HepG2 (cell line): ENCODE data around the gene USP24. TPM values are rescaled to one million over a fixed set of nuclear protein-coding genes. Genes with fewer than 3 reads are reported as not detected.

Source experiments
- AKAP8 ChIP-seq: sonication (generic); formaldehyde crosslinking; IDR thresholded peaks from 2 replicates; pipeline ENCODE4 v1.5.1; 2020; ENCODE audit warnings: mild to moderate bottlenecking, missing genetic modification reagents
- KDM4B ChIP-seq: sonication (generic); formaldehyde crosslinking; IDR thresholded peaks from 2 replicates; pipeline ENCODE4 v1.4.0; 2020; ENCODE audit warnings: missing genetic modification reagents
- MXD4 ChIP-seq: IDR thresholded peaks from 2 replicates; pipeline ENCODE4 v1.6.1; 2016; ENCODE audit warnings: mild to moderate bottlenecking, missing biosample characterization, missing genetic modification reagents
- MXI1 ChIP-seq: IDR thresholded peaks from 3 replicates; pipeline ENCODE4 v1.6.1; 2012; ENCODE audit warnings: low read depth, low read length, inconsistent platforms, borderline replicate concordance
- NFE2L2 ChIP-seq: fragments of 150-350 bp; IDR thresholded peaks from 2 replicates; pipeline ENCODE4 v1.6.1; 2014; ENCODE audit warnings: low read length
- NR2F6 ChIP-seq, 2 experiments: IDR thresholded peaks; 2 replicates each; pipeline ENCODE4 v1.6.1; 2016; ENCODE audit warnings: antibody characterized with exemption in 1 of 2, mild to moderate bottlenecking in 1 of 2
- NRL ChIP-seq: sonication (generic); formaldehyde crosslinking; IDR thresholded peaks from 2 replicates; pipeline ENCODE4 v1.5.0; 2020; ENCODE audit warnings: missing genetic modification reagents, mild to moderate bottlenecking, moderate library complexity, borderline replicate concordance
- SOX6 ChIP-seq, 2 experiments: fragments of 450-650 bp in 1 of 2; sonication (generic) in 1 of 2; formaldehyde crosslinking in 1 of 2; IDR thresholded peaks; 2 replicates each; pipeline versions ENCODE4 v1.4.0 to v1.6.1; 2017 to 2020; ENCODE audit warnings: antibody characterized with exemption in 1 of 2, mild to moderate bottlenecking in 1 of 2, missing genetic modification reagents in 1 of 2
- TARDBP ChIP-seq: sonication (generic); formaldehyde crosslinking; IDR thresholded peaks from 2 replicates; pipeline ENCODE4 v1.8.0; 2022; ENCODE audit warnings: mild to moderate bottlenecking, missing genetic modification reagents
- TBX2 ChIP-seq: sonication (generic); formaldehyde crosslinking; IDR thresholded peaks from 2 replicates; pipeline ENCODE4 v1.5.0; 2020; ENCODE audit warnings: missing genetic modification reagents, mild to moderate bottlenecking, borderline replicate concordance
- ZBTB7A ChIP-seq: sonication (generic); formaldehyde crosslinking; IDR thresholded peaks from 2 replicates; pipeline ENCODE4 v1.8.0; 2022; ENCODE audit warnings: mild to moderate bottlenecking, missing genetic modification reagents
- ZIK1 ChIP-seq: sonication (generic); formaldehyde crosslinking; IDR thresholded peaks from 2 replicates; pipeline ENCODE4 v1.5.0; 2020; ENCODE audit warnings: mild to moderate bottlenecking, low read depth, missing genetic modification reagents, borderline replicate concordance
- ZNF326 ChIP-seq: sonication (generic); formaldehyde crosslinking; IDR thresholded peaks from 2 replicates; pipeline ENCODE4 v1.4.0; 2020; ENCODE audit warnings: missing genetic modification reagents, borderline replicate concordance
- ZNF674 ChIP-seq: sonication (generic); formaldehyde crosslinking; IDR thresholded peaks from 2 replicates; pipeline ENCODE4 v1.5.0; 2020; ENCODE audit warnings: low read depth, mild to moderate bottlenecking, missing genetic modification reagents
- ZNF75D ChIP-seq: sonication (generic); formaldehyde crosslinking; IDR thresholded peaks from 2 replicates; pipeline ENCODE4 v1.8.1; 2023; ENCODE audit warnings: missing genetic modification reagents, mild to moderate bottlenecking, borderline replicate concordance
- ZNF768 ChIP-seq: sonication (generic); formaldehyde crosslinking; IDR thresholded peaks from 2 replicates; pipeline ENCODE4 v1.4.0; 2020; ENCODE audit warnings: missing genetic modification reagents
- polyA plus RNA-seq, 8 experiments: library from polyadenylated mRNA; depleted of rRNA in 3 of 8; stranded (reverse) in 7 of 8; unstranded in 1 of 8; fragments of >200 nt; fragmentation: Illumina TruSeq in 4 of 8; extraction: Trizol in 4 of 8; gene quantifications; 2 replicates each; pipeline versions ENCODE4 v1.2.1 to v1.2.3, GENCODE V29; 2011 to 2016; ENCODE audit warnings: low read depth in 4 of 8, missing spikeins in 1 of 8, mixed read lengths in 1 of 8; ENCODE audit not compliant: insufficient read depth in 1 of 8
- total RNA-seq, 5 experiments: library from RNA; depleted of rRNA; stranded (reverse); fragments of >200 nt; fragmentation: Illumina TruSeq; extraction: Trizol; gene quantifications; 2 replicates each; pipeline ENCODE4 v1.2.3, GENCODE V29; 2016; ENCODE audit warnings: low read depth in 1 of 5
- TF ChIP-seq, protein P1 (sequence below): sonication (generic); formaldehyde crosslinking; IDR thresholded peaks from 2 replicates; pipeline ENCODE4 v1.4.0; 2020; ENCODE audit warnings: missing genetic modification reagents
- TF ChIP-seq, protein P2 (sequence below): sonication (generic); formaldehyde crosslinking; IDR thresholded peaks from 2 replicates; pipeline ENCODE4 v1.4.0; 2020; ENCODE audit warnings: mild to moderate bottlenecking, missing genetic modification reagents, borderline replicate concordance
- TF ChIP-seq, protein P3 (sequence below): sonication (generic); formaldehyde crosslinking; IDR thresholded peaks from 2 replicates; pipeline ENCODE4 v1.4.0; 2020; ENCODE audit warnings: mild to moderate bottlenecking, missing genetic modification reagents

The USP24 gene
- total and polyA plus RNA-seq, 2 of the 13 experiments (the other 11 are each of a cell fraction or from before 2014, with no cell fraction given): 18.8 to 47.6 TPM

DNA sequence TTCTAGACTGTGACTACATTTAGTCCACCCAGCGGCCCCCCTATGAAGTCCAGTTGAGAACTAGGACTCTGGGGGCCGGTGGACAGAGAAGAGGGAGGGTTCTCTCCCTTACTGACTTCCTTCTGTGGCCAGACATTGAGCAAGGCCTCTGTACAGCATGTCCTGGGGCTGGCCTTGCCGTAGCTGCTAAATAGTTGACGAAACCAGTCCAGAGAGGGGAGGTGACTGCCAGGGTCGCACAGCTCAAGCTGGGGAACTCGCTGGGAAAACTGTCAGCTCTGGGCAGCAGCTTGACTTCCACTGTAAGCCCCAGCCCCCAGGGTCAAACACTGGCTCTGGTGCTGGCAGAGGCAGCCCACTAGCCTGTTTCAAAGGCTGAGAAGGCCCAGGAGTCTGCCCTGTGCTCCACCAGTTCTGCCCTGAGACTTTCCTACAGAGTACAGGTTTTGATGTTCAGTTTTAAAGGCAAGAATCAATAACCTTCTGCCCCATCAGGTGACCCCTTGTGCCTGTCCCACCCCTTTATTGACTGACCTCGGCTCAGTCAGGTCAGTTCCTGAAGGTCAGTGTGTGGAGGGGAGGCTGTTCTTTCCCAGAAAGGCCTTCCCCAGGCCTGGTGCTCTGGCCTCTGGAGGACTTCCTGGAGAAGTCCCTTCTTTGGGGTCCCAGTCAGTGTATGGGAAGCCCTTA is 161.8 kb downstream of the USP24 start (continued):
- TF ChIP-seq TARDBP (CRISPR knock-in tag): peak; percentile 11; the same call in 1 of the 2 replicates
- no peak for TF ChIP-seq ZNF326 (CRISPR knock-in tag)
- TF ChIP-seq TBX2 (CRISPR knock-in tag): peak; percentile 50; the same call in 1 of the 2 replicates
- TF ChIP-seq ZNF75D: no peak
- no peak for TF ChIP-seq MXI1
- TF ChIP-seq SOX6 (IDR thresholded peaks at IDR 0.05): no peak
- TF ChIP-seq SOX6 (CRISPR knock-in tag; IDR thresholded peaks at IDR 0.05): peak; percentile 63
- peak; percentile 98 for TF ChIP-seq ZNF768
- TF ChIP-seq, protein P1, sequence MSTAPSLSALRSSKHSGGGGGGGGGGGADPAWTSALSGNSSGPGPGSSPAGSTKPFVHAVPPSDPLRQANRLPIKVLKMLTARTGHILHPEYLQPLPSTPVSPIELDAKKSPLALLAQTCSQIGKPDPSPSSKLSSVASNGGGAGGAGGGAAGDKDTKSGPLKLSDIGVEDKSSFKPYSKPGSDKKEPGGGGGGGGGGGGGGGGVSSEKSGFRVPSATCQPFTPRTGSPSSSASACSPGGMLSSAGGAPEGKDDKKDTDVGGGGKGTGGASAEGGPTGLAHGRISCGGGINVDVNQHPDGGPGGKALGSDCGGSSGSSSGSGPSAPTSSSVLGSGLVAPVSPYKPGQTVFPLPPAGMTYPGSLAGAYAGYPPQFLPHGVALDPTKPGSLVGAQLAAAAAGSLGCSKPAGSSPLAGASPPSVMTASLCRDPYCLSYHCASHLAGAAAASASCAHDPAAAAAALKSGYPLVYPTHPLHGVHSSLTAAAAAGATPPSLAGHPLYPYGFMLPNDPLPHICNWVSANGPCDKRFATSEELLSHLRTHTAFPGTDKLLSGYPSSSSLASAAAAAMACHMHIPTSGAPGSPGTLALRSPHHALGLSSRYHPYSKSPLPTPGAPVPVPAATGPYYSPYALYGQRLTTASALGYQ (CRISPR knock-in tag): 0 out of 2 replicates have a peak, but pooled peaks have one; percentile 26
- TF ChIP-seq AKAP8 (CRISPR knock-in tag): no peak
- no peak for TF ChIP-seq MXD4 (CRISPR knock-in tag)
- TF ChIP-seq, protein P2, sequence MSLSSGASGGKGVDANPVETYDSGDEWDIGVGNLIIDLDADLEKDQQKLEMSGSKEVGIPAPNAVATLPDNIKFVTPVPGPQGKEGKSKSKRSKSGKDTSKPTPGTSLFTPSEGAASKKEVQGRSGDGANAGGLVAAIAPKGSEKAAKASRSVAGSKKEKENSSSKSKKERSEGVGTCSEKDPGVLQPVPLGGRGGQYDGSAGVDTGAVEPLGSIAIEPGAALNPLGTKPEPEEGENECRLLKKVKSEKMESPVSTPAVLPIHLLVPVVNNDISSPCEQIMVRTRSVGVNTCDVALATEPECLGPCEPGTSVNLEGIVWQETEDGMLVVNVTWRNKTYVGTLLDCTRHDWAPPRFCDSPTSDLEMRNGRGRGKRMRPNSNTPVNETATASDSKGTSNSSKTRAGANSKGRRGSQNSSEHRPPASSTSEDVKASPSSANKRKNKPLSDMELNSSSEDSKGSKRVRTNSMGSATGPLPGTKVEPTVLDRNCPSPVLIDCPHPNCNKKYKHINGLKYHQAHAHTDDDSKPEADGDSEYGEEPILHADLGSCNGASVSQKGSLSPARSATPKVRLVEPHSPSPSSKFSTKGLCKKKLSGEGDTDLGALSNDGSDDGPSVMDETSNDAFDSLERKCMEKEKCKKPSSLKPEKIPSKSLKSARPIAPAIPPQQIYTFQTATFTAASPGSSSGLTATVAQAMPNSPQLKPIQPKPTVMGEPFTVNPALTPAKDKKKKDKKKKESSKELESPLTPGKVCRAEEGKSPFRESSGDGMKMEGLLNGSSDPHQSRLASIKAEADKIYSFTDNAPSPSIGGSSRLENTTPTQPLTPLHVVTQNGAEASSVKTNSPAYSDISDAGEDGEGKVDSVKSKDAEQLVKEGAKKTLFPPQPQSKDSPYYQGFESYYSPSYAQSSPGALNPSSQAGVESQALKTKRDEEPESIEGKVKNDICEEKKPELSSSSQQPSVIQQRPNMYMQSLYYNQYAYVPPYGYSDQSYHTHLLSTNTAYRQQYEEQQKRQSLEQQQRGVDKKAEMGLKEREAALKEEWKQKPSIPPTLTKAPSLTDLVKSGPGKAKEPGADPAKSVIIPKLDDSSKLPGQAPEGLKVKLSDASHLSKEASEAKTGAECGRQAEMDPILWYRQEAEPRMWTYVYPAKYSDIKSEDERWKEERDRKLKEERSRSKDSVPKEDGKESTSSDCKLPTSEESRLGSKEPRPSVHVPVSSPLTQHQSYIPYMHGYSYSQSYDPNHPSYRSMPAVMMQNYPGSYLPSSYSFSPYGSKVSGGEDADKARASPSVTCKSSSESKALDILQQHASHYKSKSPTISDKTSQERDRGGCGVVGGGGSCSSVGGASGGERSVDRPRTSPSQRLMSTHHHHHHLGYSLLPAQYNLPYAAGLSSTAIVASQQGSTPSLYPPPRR (CRISPR knock-in tag): peak; percentile 71; the same call in 1 of the 2 replicates
- TF ChIP-seq NR2F6 (IDR thresholded peaks at IDR 0.05): peak; percentile 97
- peak; percentile 95 for TF ChIP-seq NR2F6 (CRISPR knock-in tag; IDR thresholded peaks at IDR 0.05)
- no peak for TF ChIP-seq ZNF674 (CRISPR knock-in tag)
- no peak for TF ChIP-seq ZIK1 (CRISPR knock-in tag)
- TF ChIP-seq ZBTB7A (CRISPR knock-in tag): no peak
- no peak for TF ChIP-seq NRL (CRISPR knock-in tag)
- TF ChIP-seq, protein P3, sequence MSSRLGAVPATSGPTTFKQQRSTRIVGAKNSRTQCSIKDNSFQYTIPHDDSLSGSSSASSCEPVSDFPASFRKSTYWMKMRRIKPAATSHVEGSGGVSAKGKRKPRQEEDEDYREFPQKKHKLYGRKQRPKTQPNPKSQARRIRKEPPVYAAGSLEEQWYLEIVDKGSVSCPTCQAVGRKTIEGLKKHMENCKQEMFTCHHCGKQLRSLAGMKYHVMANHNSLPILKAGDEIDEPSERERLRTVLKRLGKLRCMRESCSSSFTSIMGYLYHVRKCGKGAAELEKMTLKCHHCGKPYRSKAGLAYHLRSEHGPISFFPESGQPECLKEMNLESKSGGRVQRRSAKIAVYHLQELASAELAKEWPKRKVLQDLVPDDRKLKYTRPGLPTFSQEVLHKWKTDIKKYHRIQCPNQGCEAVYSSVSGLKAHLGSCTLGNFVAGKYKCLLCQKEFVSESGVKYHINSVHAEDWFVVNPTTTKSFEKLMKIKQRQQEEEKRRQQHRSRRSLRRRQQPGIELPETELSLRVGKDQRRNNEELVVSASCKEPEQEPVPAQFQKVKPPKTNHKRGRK (CRISPR knock-in tag): no peak
- TF ChIP-seq KDM4B (CRISPR knock-in tag): no peak
- no peak for TF ChIP-seq NFE2L2
